SU-DHL-6 (cell line): ENCODE data around the gene RPGRIP1L.

Experiments used
- H2AFZ ChIP-seq: fragments of 200-600 bp; sonication (generic); 2 replicates; pipeline ENCODE4 v1.6.1; 2014; ENCODE audit warnings: low read depth, mild to moderate bottlenecking, moderate library complexity, mixed read lengths, antibody characterized with exemption, low read length; ENCODE audit not compliant: severe bottlenecking
- H3F3A ChIP-seq: fragments of 200-600 bp; shearing (Covaris generic); 2 replicates; pipeline ENCODE4 v1.6.0; 2016; ENCODE audit warnings: antibody characterized with exemption, mild to moderate bottlenecking; ENCODE audit not compliant: insufficient read depth
- H3K27ac ChIP-seq: fragments of 200-600 bp; sonication (generic); 2 replicates; pipeline ENCODE4 v1.5.1; 2016; ENCODE audit warnings: low read depth, mild to moderate bottlenecking, low read length, moderate library complexity, mixed read lengths
- H3K27me3 ChIP-seq: fragments of 200-600 bp; sonication (generic), shearing (Covaris generic); 2 replicates; pipeline ENCODE4 v1.6.0; 2014; ENCODE audit warnings: mild to moderate bottlenecking, low read length
- H3K36me3 ChIP-seq: fragments of 200-600 bp; sonication (generic); 2 replicates; pipeline ENCODE4 v1.6.1; 2014; ENCODE audit warnings: mild to moderate bottlenecking, low read length, mixed read lengths
- H3K4me2 ChIP-seq: fragments of 300-600, 200-600 bp; shearing (Covaris generic), sonication (generic); 2 replicates; pipeline ENCODE4 v1.6.0; 2014; ENCODE audit warnings: low read length, low read depth, mild to moderate bottlenecking; ENCODE audit not compliant: poor library complexity, severe bottlenecking
- H3K4me3 ChIP-seq: fragments of 200-600 bp; sonication (generic); 2 replicates; pipeline ENCODE4 v1.5.1; 2014; ENCODE audit warnings: antibody characterized with exemption, low read length, mild to moderate bottlenecking, mixed read lengths; ENCODE audit not compliant: insufficient read depth, poor library complexity, severe bottlenecking
- H3K79me2 ChIP-seq: fragments of 200-600 bp; sonication (generic); 2 replicates; pipeline ENCODE4 v1.6.1; 2014; ENCODE audit warnings: mild to moderate bottlenecking, low read length, moderate library complexity; ENCODE audit not compliant: insufficient read depth
- H3K9ac ChIP-seq: fragments of 200-600 bp; sonication (generic); 2 replicates; pipeline ENCODE4 v1.7.0; 2014; ENCODE audit warnings: mild to moderate bottlenecking, low read length
- H3K9me2 ChIP-seq: fragments of 200-600 bp; sonication (generic); replicated peaks from 2 replicates; pipeline ENCODE4 v1.6.1; 2014; ENCODE audit warnings: low read length; ENCODE audit not compliant: insufficient read depth
- H3K9me3 ChIP-seq: fragments of 200-600 bp; sonication (generic); 2 replicates; pipeline ENCODE4 v1.6.1; 2014; ENCODE audit warnings: low read length, mixed read lengths; ENCODE audit not compliant: insufficient read depth
- H4K20me1 ChIP-seq: fragments of 200-600 bp; sonication (generic); 2 replicates; pipeline ENCODE4 v1.6.1; 2014; ENCODE audit warnings: low read depth, mild to moderate bottlenecking, antibody characterized with exemption, low read length, moderate library complexity, mixed read lengths
- CTCF ChIP-seq: fragments of 200-600 bp; sonication (generic); IDR thresholded peaks from one replicate; pipeline ENCODE4 v1.5.1; 2017; ENCODE audit warnings: antibody characterized with exemption, mild to moderate bottlenecking, low read length, moderate library complexity; ENCODE audit not compliant: insufficient read depth, poor library complexity, severe bottlenecking
- EZH2phosphoT487 ChIP-seq: fragments of 200-600 bp; sonication (generic), shearing (Covaris generic); conservative IDR thresholded peaks from 2 replicates; pipeline ENCODE4 v1.6.1; 2018; ENCODE audit warnings: mild to moderate bottlenecking, antibody characterized with exemption, low read length, moderate library complexity, mixed read lengths

Gene RPGRIP1L

GRCh38 chr16:53626811-53627210 is 76.8 kb downstream of the RPGRIP1L start:
- H3K9ac ChIP-seq: no peak overlapping the region
- H3K9me2 ChIP-seq: no peaks in the 10 kb centered on the region

GRCh38 chr16:53626161-53626560 is 77.5 kb downstream of the RPGRIP1L start:
- H4K20me1 ChIP-seq: no peaks in the 10 kb centered on the region
- TF ChIP-seq EZH2phosphoT487: no peak
- no peak for TF ChIP-seq CTCF
- no peak overlapping the region for H2AFZ ChIP-seq
- H3K79me2 ChIP-seq: no peaks in the 10 kb centered on the region
- no peaks in the 10 kb centered on the region for H3K36me3 ChIP-seq
- H3K27me3 ChIP-seq: no peaks in the 10 kb centered on the region
- no peaks in the 10 kb centered on the region for H3F3A ChIP-seq
- H3K9me2 ChIP-seq: no peaks in the 10 kb centered on the region
- H3K27ac ChIP-seq: no peak overlapping the region
- no peaks in the 10 kb centered on the region for H3K9me3 ChIP-seq
- H3K9ac ChIP-seq: no peak overlapping the region
- no peak overlapping the region for H3K4me2 ChIP-seq
- H3K4me3 ChIP-seq: no peak overlapping the region

More at GRCh38 chr16:53626811-53627210, 76.8 kb downstream of the RPGRIP1L start:
- Histone ChIP-seq H2AFZ (no peak overlapping the region), H3K9me3 (no peaks in the 10 kb centered on the region), H3K27ac (no peak overlapping the region), H3K36me3 (no peaks in the 10 kb centered on the region), H3F3A (no peaks in the 10 kb centered on the region), H3K4me2 (no peak overlapping the region), H3K27me3 (no peaks in the 10 kb centered on the region), H3K4me3 (no peak overlapping the region), H4K20me1 (no peaks in the 10 kb centered on the region), H3K79me2 (no peaks in the 10 kb centered on the region)
- TF ChIP-seq EZH2phosphoT487: no peak
- no peak for TF ChIP-seq CTCF

- TF ChIP-seq EZH2phosphoT487 (no peak), CTCF (no peak)
- Histone ChIP-seq H3K36me3 (no peaks in the 10 kb centered on the region), H3K79me2 (no peaks in the 10 kb centered on the region), H3K9me3 (no peaks in the 10 kb centered on the region), H3K9ac (no peak overlapping the region), H2AFZ (no peak overlapping the region), H3K27me3 (no peaks in the 10 kb centered on the region), H3F3A (no peaks in the 10 kb centered on the region), H4K20me1 (no peaks in the 10 kb centered on the region), H3K4me2 (no peak overlapping the region), H3K4me3 (no peak overlapping the region), H3K27ac (no peak overlapping the region), H3K9me2 (no peaks in the 10 kb centered on the region)
These were observed 78.4 kb downstream of the RPGRIP1L start for GRCh38 chr16:53625221-53625620.
